Left ventricle myocardium inferior (tissue), 1 donor: ENCODE data around the gene SPACA7. TPM values are rescaled to one million over a fixed set of nuclear protein-coding genes. Genes with fewer than 3 reads are reported as not detected.

ENCODE experiments used
- DNase-seq: peaks from one replicate; pipeline ENCODE4 v3.0.0-alpha.2; 2020
- H3K27ac ChIP-seq: fragments of 200-600 bp; replicated peaks from 2 replicates; pipeline ENCODE4 v1.8.0; 2021
- H3K27me3 ChIP-seq: fragments of 200-600 bp; 2 replicates; pipeline ENCODE4 v1.8.0; 2021; ENCODE audit warnings: low read depth
- H3K36me3 ChIP-seq: fragments of 200-600 bp; 2 replicates; pipeline ENCODE4 v1.8.0; 2021
- H3K4me1 ChIP-seq: fragments of 200-600 bp; 2 replicates; pipeline ENCODE4 v1.8.0; 2021
- H3K4me3 ChIP-seq: fragments of 200-600 bp; 2 replicates; pipeline ENCODE4 v1.8.0; 2021; ENCODE audit warnings: mild to moderate bottlenecking, moderate library complexity
- H3K9me3 ChIP-seq: fragments of 200-600 bp; replicated peaks from 2 replicates; pipeline ENCODE4 v1.8.0; 2021
- CTCF ChIP-seq: fragments of 200-600 bp; IDR thresholded peaks from 2 replicates; pipeline ENCODE4 v1.8.0; 2021; ENCODE audit warnings: antibody characterized with exemption, mild to moderate bottlenecking, borderline replicate concordance
- intact Hi-C: fragments of 100-400 bp; cut with micrococcal nuclease; formaldehyde crosslinking; loops from one replicate; pipeline ENCODE4 v1.11.0; 2022
- total RNA-seq: library from RNA; stranded (reverse); fragmentation: NEBNext Ultra II Directional; extraction: Animal tissue kit (Norgen Biotek cat#: 25700); gene quantifications from one replicate; pipeline ENCODE4 v1.2.1, GENCODE V29; 2021
- donor health status: DM: no; HTN: yes; CAD: no; lungs with severe emphysema.

Gene SPACA7
- total RNA-seq, 1 donor from 2014 or later = not detected

- no peak for TF ChIP-seq CTCF
- no peaks in the 10 kb centered on the region for H3K4me1 ChIP-seq
- H3K27ac ChIP-seq = no peak overlapping the region
- intact Hi-C loops = no loop called here
- no peaks in the 10 kb centered on the region for H3K27me3 ChIP-seq
- H3K36me3 ChIP-seq = no peaks in the 10 kb centered on the region
- no peak overlapping the region for H3K4me3 ChIP-seq
- no peak for DNase-seq
- peaks cover 29% of the 10 kb centered on the region for H3K9me3 ChIP-seq
Observed at GRCh38 chr13:112475889-112476288, 99.7 kb downstream of the SPACA7 start.

DNA sequence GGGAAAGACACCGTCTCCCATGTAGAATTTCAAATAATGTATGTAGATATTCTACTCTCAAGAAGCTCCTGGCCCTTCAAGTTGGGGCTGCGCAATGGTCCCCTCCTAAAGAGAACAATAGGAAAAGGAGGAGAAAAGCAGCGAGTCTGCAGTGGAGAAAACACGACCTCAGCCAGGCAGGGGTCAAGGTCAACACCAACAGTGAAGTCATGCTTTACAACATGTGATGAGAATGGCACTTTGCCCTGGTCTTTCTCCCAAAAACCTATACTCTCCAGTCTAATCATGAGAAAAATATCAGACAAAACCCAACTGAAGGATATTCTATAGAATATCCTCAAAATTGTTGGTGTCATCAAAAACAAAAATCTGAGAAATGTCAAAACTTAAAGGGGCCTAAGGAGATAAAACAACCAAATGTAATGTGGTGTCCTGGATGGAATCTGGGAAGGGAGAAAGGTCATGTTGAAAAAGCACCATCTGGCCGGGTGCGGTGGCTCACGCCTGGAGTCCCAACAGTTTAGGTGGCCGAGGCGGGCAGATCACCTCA, 101.0 kb downstream of the SPACA7 start:
- TF ChIP-seq CTCF = no peak

DNA sequence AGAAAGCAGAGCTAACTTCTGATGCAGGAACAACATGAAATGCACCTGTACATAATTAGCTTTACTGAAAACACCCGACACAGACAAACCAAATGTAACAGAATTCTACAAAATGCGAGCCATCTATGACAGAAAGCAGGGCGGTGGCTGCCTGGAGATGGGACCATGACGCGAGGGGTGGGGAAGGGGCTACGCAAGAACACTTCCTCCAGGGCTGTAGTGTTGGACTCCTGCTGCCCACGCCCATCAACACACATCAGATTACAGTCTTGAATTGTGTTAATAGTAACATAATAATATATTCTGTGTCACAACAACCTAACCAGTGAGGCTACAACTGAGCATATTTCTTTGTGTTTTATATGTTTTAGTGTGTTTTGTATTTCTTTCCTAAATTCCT, 103.2 kb downstream of the SPACA7 start:
- intact Hi-C loops = no loop called here
- H3K36me3 ChIP-seq = peaks cover 6% of the 10 kb centered on the region
- H3K27me3 ChIP-seq = no peaks in the 10 kb centered on the region
- TF ChIP-seq CTCF = no peak
- no peak overlapping the region for H3K27ac ChIP-seq
- DNase-seq = no peak
- H3K4me1 ChIP-seq = no peaks in the 10 kb centered on the region
- H3K9me3 ChIP-seq = peaks cover 13% of the 10 kb centered on the region
- no peak overlapping the region for H3K4me3 ChIP-seq

More for the DNA sequence above, 101.0 kb downstream of the SPACA7 start:
- H3K4me1 ChIP-seq = no peaks in the 10 kb centered on the region
- peaks cover 18% of the 10 kb centered on the region for H3K9me3 ChIP-seq
- intact Hi-C loops = no loop called here
- no peaks in the 10 kb centered on the region for H3K27me3 ChIP-seq
- H3K4me3 ChIP-seq = no peak overlapping the region
- H3K36me3 ChIP-seq = no peaks in the 10 kb centered on the region
- no peak overlapping the region for H3K27ac ChIP-seq
- DNase-seq = no peak

GRCh38 chr13:112481458-112481857, 105.3 kb downstream of the SPACA7 start:
- no peak overlapping the region for H3K4me3 ChIP-seq
- no peaks in the 10 kb centered on the region for H3K4me1 ChIP-seq
- DNase-seq = no peak
- peaks cover 23% of the 10 kb centered on the region for H3K36me3 ChIP-seq
- no peaks in the 10 kb centered on the region for H3K27me3 ChIP-seq
- intact Hi-C loops = no loop called here
- H3K27ac ChIP-seq = no peak overlapping the region
- TF ChIP-seq CTCF = no peak
- H3K9me3 ChIP-seq = peaks cover 13% of the 10 kb centered on the region

- no peak for TF ChIP-seq CTCF
- Histone ChIP-seq H3K4me3 (no peak overlapping the region), H3K27me3 (no peaks in the 10 kb centered on the region), H3K36me3 (peaks cover 26% of the 10 kb centered on the region), H3K27ac (no peak overlapping the region), H3K9me3 (peaks cover 13% of the 10 kb centered on the region), H3K4me1 (no peaks in the 10 kb centered on the region)
- DNase-seq = no peak
- intact Hi-C loops = no loop called here
Observed at GRCh38 chr13:112483299-112483698, 107.1 kb downstream of the SPACA7 start.

Other genes starting within 250 kb of the SPACA7 start
- gene TUBGCP3, start 211.8 kb downstream of the SPACA7 start, total RNA-seq = 16.7 TPM